SHP77 (cell line): ENCODE results near the gene NSG1.
A peak's percentile ranks its signal among the peaks of the same experiment; 100 is the strongest.

Source experiments
- DNase-seq, 2 experiments: peaks; one replicate each; lab custom pipeline; 2025; lab: John Stamatoyannopoulos, UW

NSG1 gene

DNA sequence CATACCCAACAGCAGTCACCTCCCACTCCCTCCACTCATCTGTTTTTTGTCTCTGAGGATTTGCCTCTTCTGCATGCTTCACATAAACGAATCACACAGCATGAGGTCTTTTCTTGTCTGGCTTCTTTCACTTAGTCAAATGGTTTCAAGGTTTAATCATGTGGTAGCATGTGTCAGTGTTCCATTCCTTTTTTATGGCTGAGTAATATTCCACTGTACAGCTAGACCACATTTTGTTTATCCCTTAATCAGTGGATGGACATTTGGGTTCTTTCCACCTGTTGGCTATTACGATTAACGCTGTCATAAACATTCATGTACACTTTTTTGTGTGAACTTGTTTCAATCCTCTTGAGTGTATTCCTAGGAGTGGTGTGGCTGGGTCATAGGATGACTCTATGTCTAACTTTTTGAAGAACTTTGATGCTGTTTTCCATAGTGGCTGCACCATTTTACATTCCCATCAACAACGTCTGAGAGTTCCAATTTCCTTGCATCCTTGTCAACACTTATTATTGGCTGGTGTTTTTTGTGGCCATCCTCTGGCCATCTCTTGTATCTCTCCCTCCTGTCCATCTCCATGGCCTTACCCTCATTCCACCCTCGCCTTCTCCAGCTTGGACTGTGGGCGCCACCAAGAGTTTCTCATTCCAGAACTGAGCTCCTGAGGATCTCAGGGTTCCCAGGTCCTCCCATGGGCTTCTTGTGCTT lies 12.4 kb upstream of the NSG1 start:
- DNase-seq, result no peak

DNA sequence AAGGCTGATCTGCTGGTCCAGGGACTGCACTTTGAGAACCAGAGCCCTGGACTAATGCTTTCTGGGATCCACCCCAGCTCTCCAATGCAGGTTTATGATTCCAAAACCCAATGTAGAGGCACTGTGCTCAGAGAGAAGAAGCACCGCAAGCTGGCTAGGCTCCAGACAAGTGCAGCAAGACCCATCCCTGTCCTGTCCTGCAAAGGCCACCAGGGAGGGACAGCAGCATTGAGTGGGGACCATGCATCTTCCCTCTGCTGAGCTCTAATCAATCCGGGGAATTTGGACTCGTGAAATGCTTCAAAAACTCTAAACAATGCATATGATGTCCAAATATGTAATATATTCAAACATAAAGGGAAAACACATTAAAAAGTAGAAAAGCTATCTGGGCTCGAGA lies 10.8 kb upstream of the NSG1 start:
- no peak for DNase-seq

- no peak for DNase-seq
Observed at GRCh38 chr4:4377191-4377590, 9.7 kb upstream of the NSG1 start.

- no peak for DNase-seq
Observed at GRCh38 chr4:4377732-4378460, 9.0 kb upstream of the NSG1 start.

DNA sequence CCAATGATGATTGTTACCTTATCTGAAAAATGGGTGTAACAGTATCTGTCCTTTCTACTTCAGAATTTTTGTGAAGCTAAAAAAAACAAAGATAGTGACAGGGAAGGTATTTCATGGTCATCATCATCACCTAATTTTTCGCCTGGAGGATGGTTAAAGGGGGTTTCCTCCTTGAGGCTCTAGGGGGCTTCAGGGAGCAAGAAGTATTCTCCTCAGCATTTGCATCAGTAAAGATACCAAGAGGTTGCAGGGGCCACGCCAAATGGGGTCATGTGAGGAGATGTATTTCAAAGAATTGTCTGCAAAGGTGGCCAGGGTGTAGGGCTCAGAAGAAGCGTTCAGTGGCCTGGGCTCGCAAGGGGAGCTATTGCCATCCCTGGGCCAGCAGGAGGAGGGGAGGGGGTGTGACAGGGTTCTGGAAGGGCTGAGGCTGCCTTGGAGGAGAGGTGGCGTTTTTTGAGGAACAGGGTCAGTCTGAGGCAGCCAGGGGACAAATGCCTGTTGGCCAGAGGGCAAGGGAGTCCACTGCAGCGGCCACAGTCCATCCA lies 7.3 kb upstream of the NSG1 start:
- no peak for DNase-seq

DNA sequence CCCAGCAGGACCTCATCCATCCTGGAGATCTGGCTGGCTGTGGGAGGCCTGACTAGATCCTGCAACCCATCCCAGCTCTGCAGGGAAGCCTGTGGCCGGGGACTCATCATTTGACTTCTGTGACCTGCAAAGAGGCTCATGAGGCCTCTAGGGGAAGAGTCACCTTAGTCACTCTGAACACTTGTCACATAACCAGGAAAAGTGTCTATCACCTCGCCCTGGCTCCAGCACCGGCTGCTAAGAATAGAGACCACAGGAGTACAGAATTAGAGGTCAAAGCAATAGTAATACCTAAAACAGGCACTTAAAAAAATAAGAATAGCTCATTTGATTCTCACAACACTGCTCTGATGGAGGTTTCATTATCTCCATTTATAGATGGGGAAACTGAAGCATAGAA lies 3.8 kb upstream of the NSG1 start:
- DNase-seq, result no peak

GRCh38 chr4:4384837-4385236 lies 2.1 kb upstream of the NSG1 start:
- peak in 1 of 2 experiments; percentile 27 for DNase-seq

DNA sequence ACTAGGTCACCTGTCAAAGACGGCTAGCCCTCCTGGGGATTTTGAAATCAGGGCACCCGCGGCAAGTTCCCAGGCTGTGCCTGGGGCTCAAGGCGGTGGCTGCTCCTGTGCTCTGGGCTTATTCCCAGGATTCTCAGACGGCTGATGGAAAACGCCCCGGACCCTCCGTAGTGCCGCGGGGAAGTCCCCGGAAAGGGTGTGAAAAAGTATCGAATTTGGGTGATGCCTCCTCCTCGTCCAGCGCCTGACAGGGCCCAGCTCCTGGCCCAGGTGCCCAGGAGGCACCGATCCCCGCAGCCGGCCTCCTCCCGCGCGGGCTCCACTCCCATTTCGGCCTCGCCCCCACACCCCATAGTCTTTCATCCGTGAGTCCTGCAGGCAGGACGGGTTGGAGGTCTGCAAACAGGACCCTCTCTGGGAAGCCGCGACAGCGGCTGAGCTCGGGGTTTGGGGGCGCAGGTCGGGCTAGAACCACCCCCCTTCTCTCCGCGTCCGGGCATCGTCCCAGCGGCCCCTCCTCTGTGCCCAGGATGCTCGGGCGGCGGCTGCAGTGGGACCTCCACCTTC lies 1.1 kb upstream of the NSG1 start:
- DNase-seq, result no peak

DNA sequence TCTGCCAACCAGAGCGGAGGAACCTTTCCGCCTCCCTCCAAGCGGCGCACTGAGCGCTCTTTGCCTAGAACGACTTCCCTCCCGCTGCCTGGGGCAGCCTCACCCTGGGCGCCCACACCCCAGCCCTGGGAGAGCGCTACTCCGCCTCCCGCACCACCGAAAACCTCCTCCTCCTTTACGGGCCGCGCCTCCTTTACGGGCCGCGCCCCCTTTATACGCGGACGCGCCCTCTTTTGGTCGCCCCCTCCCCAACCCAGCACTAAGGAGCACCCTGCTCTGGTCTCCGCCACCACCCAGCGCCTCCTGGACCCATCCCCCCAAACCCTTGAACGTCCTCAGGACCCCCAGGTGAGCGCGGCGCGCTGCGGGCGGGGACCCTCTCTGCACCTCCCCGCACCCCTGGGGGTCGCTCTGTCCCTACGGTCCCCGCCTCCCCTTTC lies 586 bp upstream of the NSG1 start:
- DNase-seq, result no peak

GRCh38 chr4:4387531-4388310 lies 819 bp downstream of the NSG1 start:
- DNase-seq, result no peak

GRCh38 chr4:4388311-4388790 lies 1.4 kb downstream of the NSG1 start:
- no peak for DNase-seq

- no peak for DNase-seq
Observed at GRCh38 chr4:4388836-4389575, 2.1 kb downstream of the NSG1 start.

DNA sequence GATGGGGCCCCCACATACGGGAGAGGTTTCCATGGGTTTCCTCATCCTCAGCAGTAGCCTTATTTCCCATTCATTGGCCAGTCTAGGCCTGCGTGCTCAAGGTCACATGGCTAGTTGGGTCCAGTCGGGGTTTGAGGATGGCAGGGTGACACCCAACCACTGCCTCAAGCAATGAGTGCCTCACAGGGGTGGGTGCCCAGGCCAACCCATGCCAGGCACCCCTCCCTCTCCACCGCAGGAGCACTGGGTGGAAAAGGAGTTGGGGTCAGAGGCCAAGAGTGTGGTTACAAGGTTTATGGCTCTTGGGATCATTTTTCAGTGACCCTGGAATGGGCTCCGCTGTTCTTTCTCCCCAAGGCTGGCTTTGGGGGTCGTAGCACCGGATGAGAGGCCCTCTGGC lies 3.1 kb downstream of the NSG1 start:
- no peak for DNase-seq

DNA sequence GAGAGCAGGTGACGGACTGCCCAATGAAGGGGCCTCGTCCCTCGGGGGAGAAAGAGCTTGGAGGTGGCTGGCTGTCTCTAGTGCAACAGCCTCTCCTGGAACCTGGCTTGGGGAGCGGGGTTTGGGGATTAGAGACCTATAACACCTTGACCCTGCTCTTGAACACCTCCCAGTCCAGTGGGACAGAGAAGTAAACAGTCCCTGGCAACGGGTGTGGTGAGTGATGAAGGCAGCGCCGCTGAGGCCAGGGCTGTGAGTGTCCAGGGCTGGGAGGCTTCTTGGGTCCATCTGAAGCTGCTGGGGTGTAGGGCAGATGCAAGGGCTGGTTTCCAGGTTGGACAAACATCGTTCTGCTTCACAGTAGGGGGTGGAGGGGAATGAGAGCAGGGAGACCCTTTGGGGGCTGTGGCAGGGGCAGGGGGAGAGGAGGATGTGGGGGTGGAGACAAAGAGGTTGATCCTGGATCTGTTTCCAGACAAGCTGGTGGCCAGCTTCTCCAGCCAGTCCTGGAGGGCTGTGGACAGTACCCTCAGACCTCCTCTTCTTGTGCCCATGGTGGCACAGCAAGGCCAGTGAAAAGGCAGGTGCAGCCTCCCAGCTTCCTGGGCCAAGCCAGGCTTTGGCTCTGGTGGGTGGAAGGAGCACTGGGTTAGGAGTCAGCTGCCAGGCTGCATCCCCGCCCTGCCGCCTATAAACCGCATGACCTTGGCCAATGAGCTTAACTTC lies 3.8 kb downstream of the NSG1 start:
- DNase-seq, result no peak

GRCh38 chr4:4391866-4392265 lies 5.0 kb downstream of the NSG1 start:
- DNase-seq, result no peak

DNA sequence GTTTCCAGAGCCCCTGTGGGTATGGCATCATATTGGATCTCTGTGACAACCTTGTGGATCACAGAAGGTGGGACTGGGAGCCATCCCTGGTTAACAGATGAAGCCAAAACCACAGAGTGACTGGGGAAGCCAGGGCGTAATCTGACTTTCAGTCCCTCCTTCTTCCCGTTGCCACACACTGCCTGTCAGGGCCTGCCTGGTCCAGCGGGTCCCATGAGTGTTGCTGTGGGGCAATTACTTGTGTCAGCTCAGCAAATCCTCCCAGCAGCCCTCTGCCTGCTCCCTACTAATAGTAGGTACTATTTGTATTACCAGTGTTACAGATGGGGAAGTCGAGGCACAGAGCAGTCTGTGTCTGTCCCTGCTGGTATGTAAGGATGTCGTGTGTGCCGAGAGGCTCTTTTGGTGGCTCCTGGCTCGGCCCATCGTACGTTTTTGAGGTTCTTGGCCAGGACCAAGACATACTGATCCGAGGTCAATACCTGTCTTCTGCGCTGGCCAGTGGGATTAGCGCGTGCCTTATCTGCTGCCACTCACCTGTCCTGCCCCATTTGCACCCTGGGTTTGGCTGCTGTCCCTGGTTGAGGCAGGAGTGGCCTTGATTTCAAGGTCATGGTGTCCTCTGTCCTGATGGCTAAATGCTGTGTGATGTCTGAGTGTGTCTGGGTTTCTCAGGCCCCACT lies 5.7 kb downstream of the NSG1 start:
- DNase-seq, result no peak

DNA sequence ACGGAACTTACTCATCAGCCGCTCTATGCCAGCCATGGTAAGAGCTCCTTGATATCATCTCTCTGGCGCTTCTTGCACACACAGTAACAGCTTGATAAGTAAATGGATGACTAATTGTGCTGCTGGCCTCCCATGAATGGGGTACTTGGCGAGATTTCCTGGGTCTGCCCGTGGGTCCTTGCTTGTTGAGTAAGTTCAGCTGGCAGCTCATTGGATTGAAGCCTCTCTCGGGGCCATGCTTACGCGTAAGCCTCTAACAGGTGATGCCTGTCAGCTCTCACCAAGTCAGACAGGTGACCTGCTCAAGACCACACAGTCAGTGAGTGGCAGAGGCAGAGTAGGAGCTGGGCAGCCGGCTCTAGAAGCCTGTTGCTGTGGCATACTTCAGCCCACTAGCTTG lies 7.7 kb downstream of the NSG1 start:
- DNase-seq, result no peak

DNA sequence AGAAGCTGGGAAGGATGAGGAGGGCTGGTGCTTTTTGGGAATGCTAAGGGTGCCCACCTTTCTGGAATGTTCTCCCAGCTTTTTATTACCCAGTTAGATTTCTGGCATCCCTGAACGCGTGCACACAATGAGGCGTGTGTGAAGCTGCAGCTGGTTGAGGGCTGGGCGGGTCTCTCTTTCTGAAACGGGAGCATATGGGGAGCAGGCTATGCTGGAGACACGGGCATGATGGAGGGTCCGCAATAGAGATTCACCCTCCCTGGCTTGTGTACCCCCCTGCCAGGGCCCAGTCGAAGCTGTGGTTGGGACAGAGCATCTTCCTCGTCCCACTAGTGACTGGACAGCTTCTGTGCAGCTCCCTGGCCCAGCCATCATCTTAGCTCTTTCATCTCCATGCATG lies 8.5 kb downstream of the NSG1 start:
- no peak for DNase-seq

GRCh38 chr4:4395849-4396627 lies 9.1 kb downstream of the NSG1 start:
- DNase-seq, result peak; percentile 11 to 23
